ENCODE results near the gene ADAMTSL4. TPM values are rescaled to one million over a fixed set of nuclear protein-coding genes. Genes with fewer than 3 reads are reported as not detected.

Gene ADAMTSL4
- total and polyA plus RNA-seq, 12 donors: 1.7 to 34.4 (median 9.2) TPM

- Histone ChIP-seq H3K9me3 (replicated peaks in 1 of 3) (no peaks in the 10 kb centered on the region), H3K27me3 (no peaks in the 10 kb centered on the region), H3K36me3 (replicated peaks in 1 of 2) (peaks cover 0 to 6% of the 10 kb centered on the region in 2 donors), H3K4me1 (replicated peaks in 1 of 2) (peaks cover 13 to 16% of the 10 kb centered on the region in 2 donors), H3K4me3 (peak overlapping the region in 3 of 4 donors; percentile 20 to 69 (median 45)), H3K27ac (peak overlapping the region in 4 of 5 donors; percentile 53 to 88 (median 84))
- no peak for DNase-seq
- TF ChIP-seq POLR2A (IDR thresholded peaks at IDR 0.05) (no peak), CTCF (IDR thresholded peaks at IDR 0.05) (peak in 1 of 6 experiments; percentile 27)
- intact Hi-C loops (cut with DNase I): no loop called here
- WGBS, 4 donors: 3 to 7% (median 5%) methylated on average over 19 of the region's 19 CpGs
These were observed 33.1 kb upstream of the ADAMTSL4 start for GRCh38 chr1:150516050-150516591.

GRCh38 chr1:150516616-150517015, 32.6 kb upstream of the ADAMTSL4 start:
- no peak for DNase-seq
- Histone ChIP-seq H3K27ac (peak overlapping the region in 1 of 5 donors; percentile 27), H3K4me3 (peak overlapping the region in 1 of 4 donors; percentile 45), H3K27me3 (no peaks in the 10 kb centered on the region), H3K4me1 (replicated peaks in 1 of 2) (peaks cover 13 to 16% of the 10 kb centered on the region in 2 donors), H3K36me3 (replicated peaks in 1 of 2) (peaks cover 0 to 4% of the 10 kb centered on the region in 2 donors), H3K9me3 (replicated peaks in 1 of 3) (no peaks in the 10 kb centered on the region)
- 57 to 69% (median 63%) methylated on average over 4 of the region's 4 CpGs for WGBS, 4 donors
- TF ChIP-seq CTCF (IDR thresholded peaks at IDR 0.05): no peak
- no peak for TF ChIP-seq POLR2A (IDR thresholded peaks at IDR 0.05)
- intact Hi-C loops (cut with DNase I): no loop called here

GRCh38 chr1:150521196-150521968, 27.8 kb upstream of the ADAMTSL4 start:
- H3K27ac ChIP-seq: no peak overlapping the region
- H3K27me3 ChIP-seq: no peaks in the 10 kb centered on the region
- no peak for TF ChIP-seq CTCF (IDR thresholded peaks at IDR 0.05)
- TF ChIP-seq POLR2A (IDR thresholded peaks at IDR 0.05): no peak
- no peak overlapping the region for H3K4me3 ChIP-seq
- no peak for DNase-seq
- WGBS, 4 donors: 44 to 55% (median 50%) methylated on average over 1 of the region's 1 CpG
- no peaks in the 10 kb centered on the region for H3K36me3 ChIP-seq (replicated peaks in 1 of 2)
- peaks cover 2 to 3% of the 10 kb centered on the region in 2 donors for H3K4me1 ChIP-seq (replicated peaks in 1 of 2)
- no peaks in the 10 kb centered on the region for H3K9me3 ChIP-seq (replicated peaks in 1 of 3)
- intact Hi-C loops (cut with DNase I): no loop called here

GRCh38 chr1:150525348-150525747, 23.9 kb upstream of the ADAMTSL4 start:
- no peaks in the 10 kb centered on the region for H3K36me3 ChIP-seq (replicated peaks in 1 of 2)
- TF ChIP-seq CTCF (IDR thresholded peaks at IDR 0.05) (no peak), POLR2A (IDR thresholded peaks at IDR 0.05) (no peak)
- 82 to 93% (median 85%) methylated on average over 3 of the region's 3 CpGs for WGBS, 4 donors
- no peak overlapping the region for H3K27ac ChIP-seq
- H3K27me3 ChIP-seq: no peaks in the 10 kb centered on the region
- no peaks in the 10 kb centered on the region for H3K9me3 ChIP-seq (replicated peaks in 1 of 3)
- no peak for DNase-seq
- H3K4me3 ChIP-seq: no peak overlapping the region
- no peaks in the 10 kb centered on the region for H3K4me1 ChIP-seq (replicated peaks in 1 of 2)
- intact Hi-C loops (cut with DNase I): no loop called here
